Kasumi-1 (cell line): ENCODE measurements around the gene UROC1.

Experiments used
- DNase-seq, 2 experiments: peaks; one replicate each; lab custom pipeline; 2025; lab: John Stamatoyannopoulos, UW

The UROC1 gene

GRCh38 chr3:126516152-126516935 is 1.2 kb downstream of the UROC1 start:
- DNase-seq, result no peak

- DNase-seq, result no peak
These were observed 2.4 kb downstream of the UROC1 start for GRCh38 chr3:126515066-126515706.

GRCh38 chr3:126514161-126514560 is 3.4 kb downstream of the UROC1 start:
- DNase-seq, result no peak

GRCh38 chr3:126512916-126513650 is 4.5 kb downstream of the UROC1 start:
- no peak for DNase-seq

- no peak for DNase-seq
These were observed 5.5 kb downstream of the UROC1 start for GRCh38 chr3:126512026-126512425.

- DNase-seq, result no peak
These were observed 6.3 kb downstream of the UROC1 start for GRCh38 chr3:126511291-126511690.

GRCh38 chr3:126510308-126510910 is 7.2 kb downstream of the UROC1 start:
- no peak for DNase-seq

GRCh38 chr3:126509597-126510307 is 7.8 kb downstream of the UROC1 start:
- DNase-seq, result no peak

GRCh38 chr3:126508564-126508964 is 9.0 kb downstream of the UROC1 start:
- no peak for DNase-seq

- no peak for DNase-seq
These were observed 9.7 kb downstream of the UROC1 start for GRCh38 chr3:126507886-126508285.

GRCh38 chr3:126503701-126504100 is 13.9 kb downstream of the UROC1 start:
- no peak for DNase-seq

GRCh38 chr3:126502656-126503055 is 14.9 kb downstream of the UROC1 start:
- no peak for DNase-seq

GRCh38 chr3:126501736-126502135 is 15.8 kb downstream of the UROC1 start:
- DNase-seq, result no peak

GRCh38 chr3:126501054-126501453 is 16.5 kb downstream of the UROC1 start:
- no peak for DNase-seq

- DNase-seq, result no peak
These were observed 17.6 kb downstream of the UROC1 start for GRCh38 chr3:126500016-126500415.

- DNase-seq, result no peak
These were observed 18.2 kb downstream of the UROC1 start for GRCh38 chr3:126499401-126499800.

GRCh38 chr3:126498929-126499328 is 18.6 kb downstream of the UROC1 start:
- DNase-seq, result no peak

- DNase-seq, result no peak
These were observed 19.1 kb downstream of the UROC1 start for GRCh38 chr3:126498461-126498860.

GRCh38 chr3:126497956-126498355 is 19.6 kb downstream of the UROC1 start:
- no peak for DNase-seq

- peak; percentile 63 to 65 for DNase-seq
These were observed 20.4 kb downstream of the UROC1 start for GRCh38 chr3:126496894-126497850.

- DNase-seq, result no peak
These were observed 21.8 kb downstream of the UROC1 start for GRCh38 chr3:126495786-126496185.
